Testis (tissue), 2 donors: ENCODE measurements around the gene FBXL12.

ENCODE experiments used
- POLR2A ChIP-seq: fragments of 450-650 bp; IDR thresholded peaks from one replicate; pipeline ENCODE4 v1.6.1; 2017; ENCODE audit warnings: antibody characterized with exemption, mild to moderate bottlenecking, moderate library complexity
- TF ChIP-seq, protein P1 (sequence below), 3 experiments: fragments of 450-650 bp in 2 of 3; fragments of 200-600 bp in 1 of 3; sonication (generic) in 1 of 3; IDR thresholded peaks; one replicate each; pipeline ENCODE4 v1.5.1; 2016 to 2019; ENCODE audit warnings: antibody characterized with exemption in 3 of 3, mild to moderate bottlenecking in 2 of 3, moderate library complexity in 1 of 3

DNA sequence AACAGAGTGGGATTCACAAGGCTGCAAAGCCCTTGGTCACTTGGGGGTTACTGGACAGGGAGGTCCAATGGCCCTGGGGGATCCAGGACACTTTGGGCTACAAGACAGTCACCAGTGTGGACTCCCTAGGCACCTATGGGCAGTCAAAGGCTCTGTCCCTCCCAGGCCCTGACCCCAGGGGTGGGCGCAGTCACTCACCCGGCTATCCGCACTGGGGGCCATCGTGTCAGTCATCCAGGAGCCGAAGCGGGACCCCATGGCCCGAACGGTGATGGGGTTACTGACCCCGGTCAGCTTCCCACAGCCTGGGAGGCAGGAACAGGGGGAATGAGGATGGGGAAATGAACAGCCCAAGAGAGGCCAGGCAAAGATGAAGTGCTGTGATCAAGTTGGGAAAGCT is 37.7 kb upstream of the FBXL12 start:
- TF ChIP-seq, protein P1, sequence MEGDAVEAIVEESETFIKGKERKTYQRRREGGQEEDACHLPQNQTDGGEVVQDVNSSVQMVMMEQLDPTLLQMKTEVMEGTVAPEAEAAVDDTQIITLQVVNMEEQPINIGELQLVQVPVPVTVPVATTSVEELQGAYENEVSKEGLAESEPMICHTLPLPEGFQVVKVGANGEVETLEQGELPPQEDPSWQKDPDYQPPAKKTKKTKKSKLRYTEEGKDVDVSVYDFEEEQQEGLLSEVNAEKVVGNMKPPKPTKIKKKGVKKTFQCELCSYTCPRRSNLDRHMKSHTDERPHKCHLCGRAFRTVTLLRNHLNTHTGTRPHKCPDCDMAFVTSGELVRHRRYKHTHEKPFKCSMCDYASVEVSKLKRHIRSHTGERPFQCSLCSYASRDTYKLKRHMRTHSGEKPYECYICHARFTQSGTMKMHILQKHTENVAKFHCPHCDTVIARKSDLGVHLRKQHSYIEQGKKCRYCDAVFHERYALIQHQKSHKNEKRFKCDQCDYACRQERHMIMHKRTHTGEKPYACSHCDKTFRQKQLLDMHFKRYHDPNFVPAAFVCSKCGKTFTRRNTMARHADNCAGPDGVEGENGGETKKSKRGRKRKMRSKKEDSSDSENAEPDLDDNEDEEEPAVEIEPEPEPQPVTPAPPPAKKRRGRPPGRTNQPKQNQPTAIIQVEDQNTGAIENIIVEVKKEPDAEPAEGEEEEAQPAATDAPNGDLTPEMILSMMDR (IDR thresholded peaks at IDR 0.05), result no peak
- TF ChIP-seq POLR2A, result no peak
